ENCODE data around the gene CCDC191.

CCDC191 gene

GRCh38 chr3:114056130-114057010, at the start of gene CCDC191, which contains the start of gene QTRT2:
Gene CCDC191 (minus strand): TSS chr3:114056526. CDS start chr3:114056466, 60 bp downstream.
Gene QTRT2 (plus strand): TSS chr3:114056737. CDS start chr3:114065258, 8,521 bp downstream.
- DNase-seq, result peak; percentile 97

- no peak for DNase-seq
Measured at GRCh38 chr3:114104414-114104813, 48.1 kb upstream of the CCDC191 start.

DNA sequence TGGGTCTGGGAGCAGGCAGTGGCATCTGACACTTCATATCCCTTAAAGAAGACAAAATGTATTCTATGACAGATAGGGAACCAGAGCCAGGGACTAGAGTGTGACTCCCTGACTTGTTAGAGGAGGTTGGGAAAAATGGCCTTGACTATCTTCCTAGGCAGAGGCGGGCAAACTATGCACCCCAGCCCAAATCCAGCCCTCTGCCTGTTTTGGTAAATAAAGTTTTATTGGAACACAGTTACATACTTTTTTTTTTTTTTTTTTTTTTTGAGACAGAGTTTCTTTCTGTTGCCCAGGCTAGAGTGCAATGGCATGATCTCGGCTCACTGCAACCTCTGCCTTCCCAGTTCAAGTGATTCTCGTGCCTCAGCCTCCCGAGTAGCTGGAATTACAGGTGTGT, 47.5 kb upstream of the CCDC191 start:
- DNase-seq, result no peak

DNA sequence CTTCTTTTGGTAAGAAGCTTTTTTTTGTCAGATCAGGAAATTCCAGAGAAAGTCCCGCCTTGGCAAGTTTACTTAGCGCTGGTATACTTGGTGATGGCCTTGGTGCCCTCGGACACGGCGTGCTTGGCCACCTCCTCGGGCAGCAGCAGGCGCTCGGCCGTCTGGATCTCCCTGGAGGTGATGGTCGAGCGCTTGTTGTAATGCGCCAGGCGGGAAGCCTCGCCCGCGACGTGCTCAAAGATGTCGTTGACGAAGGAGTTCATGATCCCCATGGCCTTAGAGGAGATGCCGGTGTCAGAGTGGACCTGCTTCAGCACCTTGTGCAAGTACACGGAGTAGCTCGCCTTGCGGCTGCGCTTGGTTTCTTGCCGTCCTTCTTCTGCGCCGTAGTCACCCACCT, 46.9 kb upstream of the CCDC191 start:
- DNase-seq, result no peak

DNA sequence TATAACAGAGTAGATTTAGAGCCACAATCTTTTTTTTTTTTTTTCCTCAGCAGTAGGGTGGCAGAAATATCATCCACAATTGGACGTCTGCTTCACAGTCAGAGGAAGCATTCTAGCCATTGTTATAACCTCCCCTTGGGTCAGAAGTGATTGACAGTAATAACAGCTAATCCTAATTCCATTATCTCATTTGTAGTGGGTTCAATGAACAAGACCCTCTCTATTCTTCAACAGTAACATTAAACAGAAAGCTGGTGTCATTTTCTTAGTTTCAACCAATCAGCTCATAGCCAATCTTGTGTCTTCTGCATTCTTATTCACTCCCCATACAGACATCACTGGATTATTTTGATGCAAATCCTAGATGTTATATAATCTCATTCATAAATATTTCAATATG, 44.8 kb upstream of the CCDC191 start:
- no peak for DNase-seq

- no peak for DNase-seq
Measured at GRCh38 chr3:114095796-114096195, 39.5 kb upstream of the CCDC191 start.

DNA sequence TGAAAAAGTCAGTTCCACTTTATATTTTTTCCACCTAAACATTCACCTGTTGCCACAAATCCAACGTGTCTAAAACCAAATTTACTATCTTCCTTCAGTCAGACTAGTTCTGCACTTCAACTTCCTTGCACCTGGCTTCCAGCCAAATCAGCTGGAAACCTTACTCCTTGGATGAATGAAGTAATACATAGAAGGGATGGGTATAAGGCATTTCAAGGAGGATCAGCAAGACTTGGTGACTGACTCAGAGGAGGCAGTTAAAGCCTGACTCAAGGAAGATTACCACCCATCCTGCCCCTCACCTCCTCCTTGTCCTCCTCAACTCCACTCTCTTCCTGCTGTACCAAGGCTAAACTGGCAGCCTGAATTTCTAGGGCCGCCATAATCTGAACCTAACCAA, 37.3 kb upstream of the CCDC191 start:
- DNase-seq, result no peak

- DNase-seq, result no peak
Measured at GRCh38 chr3:114093016-114093380, 36.7 kb upstream of the CCDC191 start.

DNA sequence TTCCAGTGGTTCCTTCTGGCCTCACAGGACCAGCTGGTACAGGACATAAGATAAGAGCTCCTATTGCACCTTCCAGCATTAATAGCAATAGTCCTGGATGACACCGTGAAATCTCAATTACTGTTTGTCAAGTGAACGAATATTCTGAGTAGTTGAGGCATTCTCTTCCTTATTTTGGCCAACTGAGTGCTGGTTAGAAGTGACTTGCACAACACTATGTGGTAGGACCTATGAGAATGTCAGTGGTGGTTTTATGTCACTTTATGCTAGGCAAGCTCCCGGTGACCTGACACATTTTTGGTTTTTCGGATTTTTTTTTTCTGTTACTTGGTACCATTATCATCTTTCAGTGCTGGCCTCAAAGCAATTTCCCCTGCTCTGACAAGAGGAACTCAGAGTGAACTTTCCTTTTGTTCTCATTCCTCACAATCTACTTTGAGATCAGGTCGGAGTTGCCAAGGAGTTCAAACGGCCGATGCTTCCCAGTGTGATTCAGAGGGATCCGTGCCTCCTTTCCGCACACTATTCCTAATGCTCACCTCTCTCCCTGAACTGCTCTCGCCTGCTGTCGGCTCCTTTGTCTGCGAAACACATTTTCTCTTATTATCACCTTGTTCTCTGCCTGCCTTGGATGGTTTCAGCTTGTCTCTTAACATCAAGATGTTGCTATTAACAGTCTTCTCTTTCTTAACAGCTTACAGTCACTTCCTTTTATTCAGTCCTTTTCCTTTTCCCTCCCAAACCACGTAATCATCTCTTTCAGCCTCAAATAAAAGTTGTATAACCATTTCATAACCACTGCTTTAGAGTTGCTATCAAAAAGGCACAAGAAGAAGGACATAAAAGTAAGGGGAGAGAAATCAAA, 36.1 kb upstream of the CCDC191 start:
- DNase-seq, result no peak

DNA sequence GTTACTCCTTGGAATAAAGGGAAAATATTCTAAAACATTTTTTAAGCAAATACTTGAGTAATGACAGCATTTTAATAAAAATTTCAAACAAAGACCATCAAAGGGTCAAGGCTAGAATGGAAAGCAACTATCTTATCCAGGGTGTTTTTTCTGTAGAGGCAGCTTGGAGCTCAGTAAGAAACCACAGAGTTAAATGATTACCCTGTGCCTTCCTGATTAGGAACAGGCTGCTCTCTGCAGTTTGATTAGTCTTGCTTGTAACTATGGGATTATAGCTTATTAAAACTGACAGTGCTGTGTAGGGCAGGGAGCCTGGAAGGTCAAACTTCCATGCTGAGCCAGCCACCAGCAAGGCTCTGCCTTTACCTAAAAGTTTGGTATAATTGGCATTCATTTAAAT, 33.3 kb upstream of the CCDC191 start:
- DNase-seq, result no peak

- DNase-seq, result no peak
Measured at GRCh38 chr3:114086356-114086755, 30.0 kb upstream of the CCDC191 start.

DNA sequence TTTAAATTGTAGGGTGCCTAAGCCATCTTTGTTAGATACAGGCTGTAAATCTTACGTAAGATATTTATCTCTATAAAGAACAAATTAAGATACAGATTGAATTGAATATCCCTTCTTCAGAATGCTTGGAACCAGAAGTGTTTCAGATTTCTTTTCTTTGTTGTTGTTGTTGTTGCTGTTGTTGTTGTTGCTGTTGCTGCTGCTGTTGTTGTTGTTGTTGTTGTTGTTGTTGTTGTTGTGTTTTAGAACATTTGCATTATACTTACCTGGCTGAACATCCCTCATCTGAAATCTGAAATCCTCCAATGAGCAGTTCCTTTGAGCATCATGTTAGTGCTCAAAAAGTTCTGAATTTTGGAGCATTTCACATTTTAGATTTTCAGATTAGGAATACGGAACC, 26.8 kb upstream of the CCDC191 start:
- DNase-seq, result no peak

- no peak for DNase-seq
Measured at GRCh38 chr3:114081037-114081436, 24.7 kb upstream of the CCDC191 start.

DNA sequence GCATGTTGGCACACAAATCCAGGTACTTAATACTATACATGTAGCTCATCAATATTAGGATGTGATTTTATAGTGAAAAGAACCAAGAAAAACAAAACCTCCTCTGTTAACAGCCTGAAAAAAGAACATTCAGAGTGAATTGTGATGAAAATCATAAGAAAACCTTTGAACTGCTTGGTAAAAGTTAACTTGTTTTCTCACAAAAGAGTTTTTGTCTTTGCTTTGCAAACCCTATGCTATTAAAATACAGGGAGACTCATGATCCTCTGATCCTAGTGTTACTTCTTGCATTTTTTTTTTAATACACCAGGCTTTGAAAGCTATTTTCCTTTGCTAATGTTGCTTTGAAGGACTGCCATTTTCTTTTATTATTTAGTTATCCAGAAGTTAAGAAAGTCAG, 23.9 kb upstream of the CCDC191 start:
- DNase-seq, result no peak

DNA sequence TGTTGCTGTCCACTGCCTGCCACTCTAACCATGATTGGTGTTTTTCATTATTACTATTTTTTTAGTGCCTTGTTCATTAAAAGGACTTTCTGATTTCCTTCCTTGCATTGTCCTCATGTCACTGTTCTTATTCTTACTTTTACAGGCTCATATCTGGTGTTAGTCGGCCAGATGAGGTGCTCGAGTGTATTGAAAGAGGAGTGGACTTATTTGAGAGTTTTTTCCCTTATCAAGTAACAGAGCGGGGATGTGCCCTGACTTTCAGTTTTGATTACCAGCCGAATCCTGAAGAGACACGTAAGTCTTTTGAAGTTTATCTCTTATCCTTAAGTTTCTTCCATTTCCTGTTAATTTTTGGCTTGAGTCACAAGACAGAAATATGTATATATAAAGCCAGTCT, 23.4 kb upstream of the CCDC191 start:
- no peak for DNase-seq

DNA sequence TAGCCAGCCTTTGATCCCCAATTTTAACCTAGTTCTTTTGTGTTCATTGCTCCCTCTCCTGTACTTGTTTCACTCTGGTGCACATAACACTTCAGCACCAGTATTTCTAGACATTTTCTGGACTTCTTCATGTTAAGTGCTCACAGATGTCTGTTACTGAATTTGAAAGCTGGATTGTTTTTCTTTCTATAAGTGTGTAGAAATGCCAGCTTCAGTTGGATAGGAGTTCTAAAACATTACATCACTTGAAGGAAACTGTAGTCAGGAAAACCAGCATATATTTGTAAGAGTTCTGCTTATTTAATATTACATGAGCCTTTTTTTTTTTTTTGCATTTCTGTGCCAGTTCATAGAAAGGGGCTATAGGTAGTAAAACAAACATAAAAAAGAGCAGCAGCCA, 21.8 kb upstream of the CCDC191 start:
- no peak for DNase-seq

- DNase-seq, result no peak
Measured at GRCh38 chr3:114076711-114077110, 20.4 kb upstream of the CCDC191 start.

DNA sequence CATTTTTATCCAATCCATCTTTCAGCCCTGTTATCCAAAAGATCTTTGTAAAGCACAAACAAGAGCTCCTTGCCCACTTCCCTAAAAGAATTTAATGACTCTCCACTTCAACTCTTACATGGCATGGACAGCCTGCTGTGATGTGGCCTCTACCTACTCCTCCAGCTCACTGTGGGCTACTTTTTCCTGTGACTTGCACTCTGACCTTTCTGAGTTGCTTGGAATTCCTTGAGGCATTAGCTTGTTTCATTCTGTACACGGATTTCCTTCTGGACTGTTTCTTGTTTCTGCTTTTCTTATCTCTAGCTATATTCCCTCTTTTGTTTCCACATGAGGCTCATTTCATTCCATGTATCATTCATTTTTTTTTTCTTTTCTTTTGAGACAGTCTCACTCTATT, 15.5 kb upstream of the CCDC191 start:
- no peak for DNase-seq

- DNase-seq, result no peak
Measured at GRCh38 chr3:114068336-114068735, 12.0 kb upstream of the CCDC191 start.

DNA sequence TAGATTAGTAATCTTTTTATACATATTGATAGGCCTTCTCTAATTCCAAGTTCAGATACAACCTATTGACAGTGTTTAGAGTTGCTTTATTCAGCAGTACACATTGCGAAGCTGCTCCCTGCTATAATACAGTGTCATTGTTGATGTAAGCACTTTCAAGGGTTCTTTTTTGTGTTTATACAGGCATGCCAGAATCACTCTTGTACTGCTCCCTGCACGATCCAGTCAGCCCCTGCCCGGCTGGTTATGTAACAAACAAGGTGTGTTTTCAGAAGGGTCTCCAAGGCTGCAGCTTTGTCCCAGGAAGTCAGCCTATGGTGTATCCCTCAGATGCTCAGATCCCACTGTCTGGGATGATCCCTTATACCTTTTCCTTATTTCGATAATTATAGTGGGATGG, 11.5 kb upstream of the CCDC191 start:
- DNase-seq, result no peak

DNA sequence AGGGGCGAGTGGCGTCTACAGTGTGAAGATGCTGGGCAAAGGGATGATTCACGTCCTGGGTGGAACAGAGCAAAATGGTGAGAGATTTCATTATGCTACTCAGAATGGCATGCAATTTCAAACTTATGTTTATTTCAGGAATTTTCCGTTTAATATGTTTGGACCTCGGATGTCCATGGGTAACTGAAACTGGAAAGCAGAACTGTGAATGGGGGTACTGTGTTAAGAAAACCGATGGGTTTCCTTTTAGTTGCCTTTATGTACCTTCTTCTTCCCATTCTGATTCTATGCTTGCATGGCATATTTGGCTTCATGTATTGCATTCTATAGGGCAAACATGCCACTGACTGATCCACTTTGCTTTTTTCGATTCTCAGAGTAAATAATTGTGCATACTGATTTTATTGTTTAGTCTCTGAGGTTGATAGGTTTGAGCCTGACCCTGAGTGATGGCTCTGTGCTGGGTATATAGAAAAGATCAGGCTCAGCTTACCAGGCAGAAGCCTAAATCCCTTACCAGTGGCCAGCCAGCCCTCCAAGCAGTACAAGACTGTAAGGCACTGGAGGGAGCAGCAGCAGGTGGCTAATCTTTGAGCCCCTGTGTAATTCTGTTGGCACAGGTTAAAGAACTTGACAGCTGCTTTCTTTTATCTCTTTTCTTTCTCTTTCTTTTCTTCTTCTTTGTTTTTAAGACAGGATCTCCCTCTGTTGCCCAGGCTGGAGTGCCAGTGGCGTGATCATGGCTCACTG, 4.8 kb upstream of the CCDC191 start:
- no peak for DNase-seq

- no peak for DNase-seq
Measured at GRCh38 chr3:114058646-114059045, 2.3 kb upstream of the CCDC191 start.

- no peak for DNase-seq
Measured at GRCh38 chr3:114057011-114057347, 653 bp upstream of the CCDC191 start.
